Rectal smooth muscle tissue (tissue), 1 donor: ENCODE data around the gene KIF22.
"Not testable (repeated sequence)": the region's sequence is repeated elsewhere in the genome, so short reads cannot be mapped to it uniquely, and the experiment has no call there.

Experiments
- H3K27ac ChIP-seq: one replicate; pipeline ENCODE4 v1.7.0; 2013; ENCODE audit warnings: low read depth, low read length, inconsistent platforms
- H3K27me3 ChIP-seq: one replicate; pipeline ENCODE4 v1.7.0; 2013; ENCODE audit warnings: low read length; ENCODE audit not compliant: control insufficient read depth, insufficient read depth
- H3K36me3 ChIP-seq: one replicate; pipeline ENCODE4 v1.7.0; 2013; ENCODE audit warnings: low read length; ENCODE audit not compliant: control insufficient read depth, insufficient read depth
- H3K4me1 ChIP-seq: one replicate; pipeline ENCODE4 v1.7.0; 2013; ENCODE audit warnings: low read length; ENCODE audit not compliant: control insufficient read depth, insufficient read depth
- H3K4me3 ChIP-seq: one replicate; pipeline ENCODE4 v1.7.0; 2013; ENCODE audit warnings: low read length
- H3K9ac ChIP-seq: one replicate; pipeline ENCODE4 v1.7.0; 2013; ENCODE audit warnings: low read length

Gene KIF22

DNA sequence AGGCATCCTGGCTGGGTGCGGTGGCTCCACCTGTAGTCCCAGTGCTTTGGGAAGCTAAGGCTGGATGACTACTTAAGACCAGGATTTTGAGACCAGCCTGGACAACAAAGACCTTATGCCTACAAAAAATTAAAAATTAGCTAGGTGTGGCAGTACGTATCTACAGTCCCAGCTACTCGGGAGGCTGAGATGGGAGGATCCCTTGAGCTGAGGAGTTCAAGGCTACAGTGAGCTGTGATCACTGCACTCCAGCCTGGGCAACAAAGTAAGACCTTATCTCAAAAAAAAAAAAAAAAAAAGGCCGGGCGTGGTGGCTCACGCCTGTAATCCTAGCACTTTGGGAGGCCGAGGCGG, 35.8 kb downstream of the KIF22 start:
- H3K4me1 ChIP-seq: peaks cover 20% of the 10 kb centered on the region
- H3K27ac ChIP-seq: peak overlapping the region; percentile 30
- no peak overlapping the region for H3K4me3 ChIP-seq
- no peaks in the 10 kb centered on the region for H3K27me3 ChIP-seq
- H3K36me3 ChIP-seq: peaks cover 5% of the 10 kb centered on the region
- H3K9ac ChIP-seq: no peak overlapping the region

DNA sequence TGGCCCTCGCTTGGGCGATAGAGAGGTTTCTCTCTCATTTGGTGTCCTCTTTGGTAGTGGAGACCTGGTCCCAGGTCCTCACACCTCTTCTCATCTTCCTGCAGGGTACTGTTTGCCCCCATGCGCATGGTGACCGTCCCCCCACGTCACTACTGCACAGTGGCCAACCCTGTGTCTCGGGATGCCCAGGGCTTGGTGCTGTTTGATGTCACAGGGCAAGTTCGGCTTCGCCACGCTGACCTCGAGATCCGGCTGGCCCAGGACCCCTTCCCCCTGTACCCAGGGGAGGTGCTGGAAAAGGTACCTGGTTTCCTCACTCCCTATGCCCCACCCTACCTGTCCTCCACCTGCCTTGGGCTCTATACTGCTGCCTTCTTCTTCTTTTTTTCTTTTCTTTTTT, 40.2 kb downstream of the KIF22 start:
- Histone ChIP-seq H3K36me3 (peaks cover 32% of the 10 kb centered on the region), H3K4me1 (peaks cover 3% of the 10 kb centered on the region), H3K27ac (no peak overlapping the region)

DNA sequence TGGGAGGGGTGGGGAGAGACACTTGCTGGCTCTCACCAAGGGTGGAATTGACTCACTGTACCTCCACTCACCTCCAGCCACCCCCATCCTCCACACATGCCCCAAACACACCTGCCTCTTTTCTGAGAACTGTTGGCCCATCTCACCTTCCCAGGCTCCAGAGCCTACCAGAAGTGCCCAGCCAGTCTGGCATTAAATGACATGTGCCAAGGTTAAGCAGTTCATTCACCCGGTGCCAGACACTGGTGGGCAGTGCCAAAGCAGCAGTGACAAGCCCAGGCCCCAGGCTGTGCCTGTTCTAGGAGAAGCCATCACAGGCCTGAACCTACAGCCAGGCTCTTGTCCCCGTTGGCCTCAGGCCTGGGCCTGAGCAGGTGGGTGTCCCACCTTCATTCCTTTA, 40.9 kb downstream of the KIF22 start:
- H3K36me3 ChIP-seq: peaks cover 33% of the 10 kb centered on the region
- H3K4me1 ChIP-seq: no peaks in the 10 kb centered on the region
- no peak overlapping the region for H3K27ac ChIP-seq

More for the DNA sequence above, 40.2 kb downstream of the KIF22 start:
- Histone ChIP-seq H3K4me3 (no peak overlapping the region), H3K9ac (no peak overlapping the region), H3K27me3 (no peaks in the 10 kb centered on the region)

DNA sequence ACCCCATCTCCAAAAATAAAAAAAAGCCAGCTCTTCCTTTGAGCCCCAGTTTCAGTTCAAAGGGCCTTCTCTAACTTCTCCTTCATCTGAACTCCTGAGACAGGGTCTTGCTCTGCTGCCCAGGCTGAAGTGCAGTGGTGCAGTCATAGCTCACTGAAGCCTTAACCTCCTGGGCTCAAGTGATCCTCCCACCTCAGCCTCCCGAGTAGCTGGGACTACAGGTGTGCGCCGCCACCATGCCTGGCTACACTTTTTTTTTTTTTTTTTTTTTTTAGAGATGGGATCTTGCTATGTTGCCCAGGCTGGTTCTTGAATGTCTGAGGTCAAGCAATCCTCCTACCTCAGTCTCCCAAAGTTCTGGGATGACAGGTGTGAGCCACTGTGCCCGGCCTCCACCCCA, 42.7 kb downstream of the KIF22 start:
- H3K9ac ChIP-seq, H3K4me3 ChIP-seq, H3K27ac ChIP-seq, H3K4me1 ChIP-seq, H3K27me3 ChIP-seq: not testable (repeated sequence)
- peaks cover 47% of the 10 kb centered on the region for H3K36me3 ChIP-seq

More for the DNA sequence above, 40.9 kb downstream of the KIF22 start:
- Histone ChIP-seq H3K9ac (no peak overlapping the region), H3K4me3 (no peak overlapping the region), H3K27me3 (no peaks in the 10 kb centered on the region)

DNA sequence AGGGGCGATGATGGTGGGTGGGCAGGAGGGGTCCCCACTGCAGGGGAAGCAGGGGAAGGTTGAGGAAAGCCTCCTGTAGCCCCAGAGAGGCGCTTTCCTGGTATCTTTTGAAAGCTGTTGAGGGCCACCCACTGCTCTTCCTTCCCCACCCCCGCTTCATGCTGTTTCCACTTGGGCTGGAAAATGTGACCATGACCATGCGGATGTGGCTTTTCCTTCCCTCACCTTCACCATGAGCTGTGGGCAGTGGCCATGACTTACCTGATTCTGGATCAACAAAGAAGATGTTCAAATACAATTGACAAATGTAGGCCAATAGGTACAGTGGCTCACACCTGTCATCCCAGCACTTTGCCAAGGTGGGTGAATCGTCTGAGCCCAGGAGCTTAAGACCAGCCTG, 43.5 kb downstream of the KIF22 start:
- Histone ChIP-seq H3K4me3 (no peak overlapping the region), H3K27me3 (no peaks in the 10 kb centered on the region), H3K36me3 (peaks cover 51% of the 10 kb centered on the region), H3K27ac (no peak overlapping the region), H3K4me1 (no peaks in the 10 kb centered on the region), H3K9ac (no peak overlapping the region)

DNA sequence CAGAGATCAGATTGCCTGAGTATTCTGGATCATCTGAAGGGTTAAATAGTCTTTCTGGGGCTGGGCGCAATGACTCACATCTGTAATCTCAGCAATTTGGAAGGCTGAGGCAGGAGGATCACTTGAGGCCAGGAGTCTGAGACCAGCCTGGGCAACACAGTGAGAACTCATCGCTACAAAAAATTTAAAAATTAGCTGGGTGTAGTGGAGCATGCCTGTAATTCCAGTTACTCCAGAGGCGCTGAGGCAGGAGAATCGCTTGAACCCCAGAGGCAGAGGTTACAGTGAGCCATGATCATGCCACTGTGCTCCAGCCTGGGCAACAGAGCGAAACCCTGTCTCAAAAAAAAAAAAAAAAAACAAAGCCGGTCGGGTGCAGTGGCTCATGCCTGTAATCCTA, 45.4 kb downstream of the KIF22 start:
- Histone ChIP-seq H3K4me3 (no peak overlapping the region), H3K27ac (no peak overlapping the region), H3K27me3 (no peaks in the 10 kb centered on the region), H3K4me1 (no peaks in the 10 kb centered on the region), H3K36me3 (peaks cover 59% of the 10 kb centered on the region), H3K9ac (no peak overlapping the region)

DNA sequence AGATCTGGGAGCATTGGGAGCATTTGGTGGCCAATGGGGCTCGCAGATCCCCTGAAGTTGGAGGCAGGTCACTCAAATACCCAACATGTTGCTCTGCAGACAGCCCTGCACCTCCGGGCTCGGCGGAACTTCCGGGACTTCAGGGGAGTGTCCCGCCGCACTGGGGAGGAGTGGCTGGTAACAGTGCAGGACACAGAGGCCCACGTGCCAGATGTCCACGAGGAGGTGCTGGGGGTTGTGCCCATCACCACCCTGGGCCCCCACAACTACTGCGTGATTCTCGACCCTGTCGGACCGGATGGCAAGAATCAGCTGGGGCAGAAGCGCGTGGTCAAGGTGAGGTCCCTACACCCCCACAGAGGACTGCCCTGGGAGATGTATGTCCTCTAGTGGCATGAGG, 46.1 kb downstream of the KIF22 start:
- Histone ChIP-seq H3K9ac (no peak overlapping the region), H3K36me3 (peaks cover 55% of the 10 kb centered on the region), H3K27me3 (no peaks in the 10 kb centered on the region), H3K4me1 (no peaks in the 10 kb centered on the region), H3K4me3 (no peak overlapping the region), H3K27ac (no peak overlapping the region)

DNA sequence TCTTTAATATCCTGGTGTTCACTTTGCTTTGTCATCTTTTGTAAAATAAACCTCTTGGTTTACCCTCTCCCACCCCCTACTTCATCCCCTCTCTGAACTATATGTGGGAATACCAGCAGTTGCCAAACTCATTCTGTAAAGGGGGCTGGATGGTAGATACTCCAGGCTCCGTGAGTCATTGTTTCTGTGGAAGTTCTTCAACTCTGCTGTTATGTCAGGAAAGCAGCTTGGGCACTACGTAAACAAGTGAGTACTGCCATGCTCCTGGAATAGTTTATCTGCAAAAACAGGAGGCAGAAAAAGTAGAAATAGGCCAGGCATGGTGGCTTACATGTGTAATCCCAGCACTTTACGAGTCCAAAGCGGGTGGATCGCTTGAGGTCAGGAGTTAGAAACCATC, 47.3 kb downstream of the KIF22 start:
- no peak overlapping the region for H3K9ac ChIP-seq
- peaks cover 58% of the 10 kb centered on the region for H3K36me3 ChIP-seq
- H3K4me1 ChIP-seq: no peaks in the 10 kb centered on the region
- no peak overlapping the region for H3K27ac ChIP-seq
- no peak overlapping the region for H3K4me3 ChIP-seq
- H3K27me3 ChIP-seq: no peaks in the 10 kb centered on the region

DNA sequence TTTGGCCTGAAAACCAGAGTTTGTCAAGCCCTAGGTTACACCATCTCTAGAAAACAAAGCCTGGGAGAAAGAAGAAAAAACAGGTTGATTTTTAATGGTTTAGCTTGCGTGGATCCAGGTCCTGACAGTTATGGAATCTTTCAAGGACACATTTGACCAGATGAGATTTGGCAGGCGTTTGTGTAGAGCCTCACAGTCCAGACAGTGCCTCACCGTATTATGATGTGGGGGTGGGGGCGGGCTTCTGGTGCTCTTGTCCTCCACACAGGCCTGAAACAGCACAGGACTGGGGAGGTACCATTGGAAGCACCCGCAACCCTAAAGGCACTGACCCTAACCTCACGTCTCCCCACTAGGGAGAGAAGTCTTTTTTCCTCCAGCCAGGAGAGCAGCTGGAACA, 49.3 kb downstream of the KIF22 start:
- Histone ChIP-seq H3K9ac (no peak overlapping the region), H3K4me3 (no peak overlapping the region), H3K4me1 (no peaks in the 10 kb centered on the region), H3K36me3 (peaks cover 53% of the 10 kb centered on the region), H3K27ac (no peak overlapping the region), H3K27me3 (no peaks in the 10 kb centered on the region)

DNA sequence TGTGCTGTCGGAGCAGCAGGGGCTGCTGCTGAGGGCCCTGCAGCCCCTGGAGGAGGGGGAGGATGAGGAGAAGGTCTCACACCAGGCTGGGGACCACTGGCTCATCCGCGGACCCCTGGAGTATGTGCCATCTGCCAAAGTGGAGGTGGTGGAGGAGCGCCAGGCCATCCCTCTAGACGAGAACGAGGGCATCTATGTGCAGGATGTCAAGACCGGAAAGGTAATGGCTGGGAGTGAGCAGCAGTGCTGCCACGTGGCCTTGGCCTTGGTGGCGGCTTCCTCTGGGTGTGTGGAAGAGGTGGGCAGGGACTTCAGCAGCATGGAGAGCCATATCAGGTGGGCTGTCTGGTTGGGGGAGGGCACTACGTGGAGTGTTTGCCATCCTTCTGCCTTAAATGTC, 49.7 kb downstream of the KIF22 start:
- Histone ChIP-seq H3K9ac (no peak overlapping the region), H3K36me3 (peaks cover 53% of the 10 kb centered on the region), H3K27me3 (no peaks in the 10 kb centered on the region), H3K4me3 (no peak overlapping the region), H3K27ac (no peak overlapping the region), H3K4me1 (no peaks in the 10 kb centered on the region)

DNA sequence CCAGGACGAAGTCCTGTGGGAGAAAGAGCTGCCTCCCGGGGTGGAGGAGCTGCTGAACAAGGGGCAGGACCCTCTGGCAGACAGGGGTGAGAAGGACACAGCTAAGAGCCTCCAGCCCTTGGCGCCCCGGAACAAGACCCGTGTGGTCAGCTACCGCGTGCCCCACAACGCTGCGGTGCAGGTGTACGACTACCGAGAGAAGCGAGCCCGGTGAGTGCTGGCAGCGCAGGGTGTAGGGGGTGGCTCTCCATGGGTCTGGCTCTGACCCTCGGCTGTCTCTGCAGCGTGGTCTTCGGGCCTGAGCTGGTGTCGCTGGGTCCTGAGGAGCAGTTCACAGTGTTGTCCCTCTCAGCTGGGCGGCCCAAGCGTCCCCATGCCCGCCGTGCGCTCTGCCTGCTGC, 51.1 kb downstream of the KIF22 start:
- H3K36me3 ChIP-seq: peaks cover 58% of the 10 kb centered on the region
- no peak overlapping the region for H3K27ac ChIP-seq
- H3K4me1 ChIP-seq: no peaks in the 10 kb centered on the region
- no peaks in the 10 kb centered on the region for H3K27me3 ChIP-seq
- no peak overlapping the region for H3K9ac ChIP-seq
- H3K4me3 ChIP-seq: no peak overlapping the region

DNA sequence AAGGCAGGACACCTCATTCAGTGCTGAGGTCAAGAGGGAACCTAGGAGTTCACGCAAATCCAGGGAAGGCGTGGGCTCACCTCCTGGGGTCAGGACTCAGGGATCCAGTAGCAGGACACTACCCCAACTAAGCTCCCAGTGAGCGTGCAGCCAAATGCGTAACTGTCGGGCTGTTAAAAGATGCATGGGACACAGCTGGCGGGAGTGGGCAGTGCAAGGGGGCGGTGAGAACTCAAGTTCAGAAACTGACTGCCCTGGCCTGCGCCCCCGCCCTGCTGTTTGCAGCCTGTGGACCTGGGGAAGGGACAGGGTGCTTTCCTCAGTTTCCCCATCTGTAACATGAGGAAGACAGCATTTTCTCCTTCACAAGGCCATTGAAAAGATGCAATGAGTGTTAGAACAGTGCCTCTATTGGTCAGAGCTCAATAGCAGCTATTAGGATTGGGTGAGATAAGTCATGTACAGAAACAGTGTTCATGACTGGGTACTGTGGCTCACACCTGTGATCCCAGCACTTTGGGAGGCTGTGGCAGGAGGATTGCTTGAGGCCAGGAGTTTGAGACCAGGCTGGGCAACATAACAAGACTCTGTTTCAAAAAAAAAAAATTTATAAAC, 52.3 kb downstream of the KIF22 start:
- Histone ChIP-seq H3K36me3 (peaks cover 59% of the 10 kb centered on the region), H3K27ac (no peak overlapping the region), H3K9ac (no peak overlapping the region), H3K27me3 (no peaks in the 10 kb centered on the region), H3K4me3 (no peak overlapping the region), H3K4me1 (no peaks in the 10 kb centered on the region)

DNA sequence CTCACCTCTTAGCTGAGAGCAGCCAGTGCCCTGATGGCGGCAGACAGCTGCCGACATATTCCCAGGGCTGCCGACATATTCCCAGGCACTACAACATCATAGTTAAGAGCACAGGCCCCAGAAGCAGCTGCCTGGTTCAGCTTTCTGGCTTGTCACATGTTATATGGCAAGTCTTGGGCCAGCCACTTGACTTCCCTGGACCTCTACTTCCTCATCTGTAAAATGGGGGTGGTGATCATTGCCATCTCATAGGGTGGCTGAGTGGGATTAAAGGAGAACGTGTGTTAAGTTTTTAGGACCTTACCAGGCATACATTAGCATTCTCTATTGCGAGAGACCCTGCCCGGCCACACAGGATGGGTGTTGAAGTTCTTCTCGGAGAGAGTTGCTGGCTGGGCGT, 53.4 kb downstream of the KIF22 start:
- Histone ChIP-seq H3K9ac (no peak overlapping the region), H3K27ac (no peak overlapping the region), H3K36me3 (peaks cover 55% of the 10 kb centered on the region), H3K4me3 (no peak overlapping the region), H3K27me3 (no peaks in the 10 kb centered on the region), H3K4me1 (no peaks in the 10 kb centered on the region)
